BJ (cell line): ENCODE results near the gene EHD2. TPM values are rescaled to one million over a fixed set of nuclear protein-coding genes. Genes with fewer than 3 reads are reported as not detected.

Experiments
- CTCF ChIA-PET: fragments of 350-600 bp; formaldehyde crosslinking; extraction: SDS; loops from one replicate; lab custom pipeline; 2021; ENCODE audit warnings: antibody characterized with exemption, inconsistent platforms; lab: Yijun Ruan, JAX
- POLR2A ChIA-PET: fragments of 300-600 bp; sonication (Branson Sonifier 250); formaldehyde crosslinking; extraction: SDS; loops from one replicate; lab custom pipeline; 2021; ENCODE audit warnings: antibody characterized with exemption; lab: Charles Lee
- DNase-seq: peaks from one replicate; pipeline ENCODE4 v3.0.0-alpha.2; 2011; ENCODE audit warnings: low read depth
- H3K27me3 ChIP-seq: 2 replicates; pipeline ENCODE4 v1.6.0; 2011; ENCODE audit warnings: low read length; ENCODE audit not compliant: control insufficient read depth, insufficient read depth
- H3K36me3 ChIP-seq: 2 replicates; pipeline ENCODE4 v1.5.1; 2011; ENCODE audit warnings: low read length; ENCODE audit not compliant: control insufficient read depth, insufficient read depth
- H3K4me3 ChIP-seq: 2 replicates; pipeline ENCODE4 v1.5.1; 2011; ENCODE audit warnings: low read depth, mild to moderate bottlenecking, control low read depth, low read length
- polyA plus RNA-seq: library from polyadenylated mRNA; depleted of rRNA; stranded (reverse); fragments of >200 nt; gene quantifications from 2 replicates; pipeline ENCODE4 v1.2.3, GENCODE V29; 2011
- TF ChIP-seq, protein P1 (sequence below): IDR thresholded peaks from 2 replicates; pipeline ENCODE4 v1.5.1; 2011; ENCODE audit warnings: low read depth, mild to moderate bottlenecking, control low read depth, inconsistent platforms, low read length, moderate library complexity; ENCODE audit not compliant: insufficient read depth

Gene EHD2
- polyA plus RNA-seq, 1 experiment, result 132 TPM

DNA sequence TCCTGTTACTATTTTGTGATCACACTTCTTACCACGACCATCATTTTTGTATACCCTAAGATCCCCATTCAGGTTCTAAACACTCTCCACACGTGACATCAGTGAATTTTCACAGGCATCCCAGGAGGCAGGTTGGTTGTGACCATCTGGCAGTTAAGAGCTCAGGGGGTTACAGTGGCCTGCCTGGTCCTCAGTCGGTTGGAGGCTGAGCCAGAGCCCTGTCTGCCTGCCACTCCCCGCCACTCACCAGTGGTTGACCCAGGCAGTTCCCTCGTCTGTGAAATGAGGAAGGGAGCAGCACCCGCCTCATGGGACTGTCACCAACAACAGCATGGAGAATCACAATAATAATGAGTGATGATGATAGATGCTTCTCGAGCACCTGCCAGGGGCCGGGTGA is 36.4 kb upstream of the EHD2 start:
- H3K36me3 ChIP-seq, result peaks cover 32% of the 10 kb centered on the region
- H3K4me3 ChIP-seq, result no peak overlapping the region
- POLR2A ChIA-PET, result no interaction called here
- CTCF ChIA-PET, result interaction anchor here (0.9 to 1.2 kb wide), 3 partner anchors 10 to 161 kb away, joined by 3 to 5 read pairs (median 4); no protein-coding TSS in a partner anchor
- H3K27me3 ChIP-seq, result no peaks in the 10 kb centered on the region
- DNase-seq, result no peak
- TF ChIP-seq, protein P1, sequence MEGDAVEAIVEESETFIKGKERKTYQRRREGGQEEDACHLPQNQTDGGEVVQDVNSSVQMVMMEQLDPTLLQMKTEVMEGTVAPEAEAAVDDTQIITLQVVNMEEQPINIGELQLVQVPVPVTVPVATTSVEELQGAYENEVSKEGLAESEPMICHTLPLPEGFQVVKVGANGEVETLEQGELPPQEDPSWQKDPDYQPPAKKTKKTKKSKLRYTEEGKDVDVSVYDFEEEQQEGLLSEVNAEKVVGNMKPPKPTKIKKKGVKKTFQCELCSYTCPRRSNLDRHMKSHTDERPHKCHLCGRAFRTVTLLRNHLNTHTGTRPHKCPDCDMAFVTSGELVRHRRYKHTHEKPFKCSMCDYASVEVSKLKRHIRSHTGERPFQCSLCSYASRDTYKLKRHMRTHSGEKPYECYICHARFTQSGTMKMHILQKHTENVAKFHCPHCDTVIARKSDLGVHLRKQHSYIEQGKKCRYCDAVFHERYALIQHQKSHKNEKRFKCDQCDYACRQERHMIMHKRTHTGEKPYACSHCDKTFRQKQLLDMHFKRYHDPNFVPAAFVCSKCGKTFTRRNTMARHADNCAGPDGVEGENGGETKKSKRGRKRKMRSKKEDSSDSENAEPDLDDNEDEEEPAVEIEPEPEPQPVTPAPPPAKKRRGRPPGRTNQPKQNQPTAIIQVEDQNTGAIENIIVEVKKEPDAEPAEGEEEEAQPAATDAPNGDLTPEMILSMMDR, result no peak

DNA sequence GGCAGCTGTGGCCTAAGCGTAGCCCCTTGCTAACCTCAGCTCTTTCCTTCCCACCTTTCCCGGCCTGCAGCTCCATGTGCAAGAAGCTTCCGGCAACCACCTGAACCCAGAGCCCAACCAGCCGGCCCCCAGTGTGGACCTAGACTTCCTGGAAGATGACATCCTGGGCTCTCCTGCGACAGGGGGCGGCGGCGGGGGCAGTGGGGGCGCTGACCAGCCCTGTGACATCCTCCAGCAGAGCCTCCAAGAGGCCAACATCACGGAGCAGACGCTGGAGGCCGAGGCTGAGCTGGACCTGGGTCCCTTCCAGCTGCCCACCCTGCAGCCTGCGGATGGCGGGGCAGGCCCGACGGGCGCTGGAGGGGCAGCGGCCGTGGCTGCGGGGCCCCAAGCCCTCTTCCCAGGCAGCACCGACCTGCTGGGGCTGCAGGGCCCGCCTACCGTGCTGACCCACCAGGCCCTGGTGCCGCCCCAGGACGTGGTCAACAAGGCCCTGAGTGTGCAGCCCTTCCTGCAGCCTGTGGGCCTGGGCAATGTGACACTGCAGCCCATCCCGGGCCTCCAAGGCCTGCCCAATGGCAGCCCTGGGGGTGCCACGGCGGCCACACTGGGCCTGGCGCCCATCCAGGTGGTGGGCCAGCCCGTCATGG is 33.8 kb upstream of the EHD2 start:
- Histone ChIP-seq H3K4me3 (no peak overlapping the region), H3K36me3 (peaks cover 24% of the 10 kb centered on the region), H3K27me3 (no peaks in the 10 kb centered on the region)
- ChIA-PET POLR2A (no interaction called here), CTCF (interaction anchor here (0.9 to 1.4 kb wide), 2 partner anchors 11 to 33 kb away, joined by 3 to 4 read pairs; no protein-coding TSS in a partner anchor)
- DNase-seq, result no peak
- TF ChIP-seq, protein P1, result no peak

DNA sequence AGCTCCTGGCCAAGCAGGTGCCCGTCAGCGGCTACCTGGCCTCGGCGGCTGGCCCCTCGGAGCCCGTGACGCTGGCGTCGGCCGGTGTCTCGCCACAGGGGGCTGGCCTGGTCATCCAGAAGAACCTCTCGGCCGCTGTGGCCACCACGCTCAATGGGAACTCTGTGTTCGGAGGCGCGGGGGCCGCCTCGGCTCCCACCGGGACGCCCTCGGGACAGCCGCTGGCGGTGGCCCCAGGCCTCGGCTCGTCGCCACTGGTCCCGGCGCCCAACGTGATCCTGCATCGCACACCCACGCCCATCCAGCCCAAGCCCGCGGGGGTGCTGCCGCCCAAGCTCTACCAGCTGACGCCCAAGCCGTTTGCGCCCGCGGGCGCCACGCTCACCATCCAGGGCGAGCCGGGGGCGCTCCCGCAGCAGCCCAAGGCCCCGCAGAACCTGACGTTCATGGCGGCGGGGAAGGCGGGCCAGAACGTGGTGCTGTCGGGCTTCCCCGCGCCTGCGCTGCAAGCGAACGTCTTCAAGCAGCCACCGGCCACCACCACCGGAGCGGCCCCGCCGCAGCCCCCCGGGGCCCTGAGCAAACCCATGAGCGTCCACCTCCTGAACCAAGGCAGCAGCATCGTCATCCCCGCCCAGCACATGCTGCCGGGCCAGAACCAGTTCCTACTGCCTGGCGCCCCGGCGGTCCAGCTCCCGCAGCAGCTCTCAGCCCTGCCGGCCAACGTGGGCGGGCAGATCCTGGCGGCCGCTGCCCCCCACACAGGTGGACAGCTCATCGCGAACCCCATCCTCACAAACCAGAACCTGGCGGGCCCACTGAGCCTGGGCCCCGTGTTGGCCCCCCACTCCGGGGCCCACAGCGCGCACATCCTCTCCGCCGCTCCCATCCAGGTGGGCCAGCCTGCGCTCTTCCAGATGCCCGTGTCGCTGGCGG is 33.0 kb upstream of the EHD2 start:
- H3K36me3 ChIP-seq, result peaks cover 20% of the 10 kb centered on the region
- ChIA-PET POLR2A (no interaction called here), CTCF (no interaction called here)
- TF ChIP-seq, protein P1, result no peak
- no peaks in the 10 kb centered on the region for H3K27me3 ChIP-seq
- H3K4me3 ChIP-seq, result no peak overlapping the region
- no peak for DNase-seq

DNA sequence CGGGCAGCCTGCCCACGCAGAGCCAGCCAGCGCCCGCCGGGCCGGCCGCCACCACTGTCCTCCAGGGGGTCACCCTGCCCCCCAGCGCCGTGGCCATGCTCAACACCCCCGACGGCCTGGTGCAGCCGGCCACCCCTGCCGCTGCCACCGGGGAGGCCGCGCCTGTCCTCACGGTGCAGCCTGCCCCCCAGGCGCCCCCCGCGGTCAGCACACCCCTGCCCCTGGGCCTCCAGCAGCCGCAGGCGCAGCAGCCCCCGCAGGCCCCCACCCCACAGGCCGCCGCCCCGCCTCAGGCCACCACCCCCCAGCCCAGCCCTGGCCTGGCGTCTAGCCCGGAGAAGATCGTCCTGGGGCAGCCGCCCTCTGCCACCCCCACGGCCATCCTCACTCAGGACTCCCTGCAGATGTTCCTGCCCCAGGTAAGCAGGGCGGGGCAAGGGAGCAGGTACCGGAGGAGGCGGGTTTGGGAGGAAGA is 32.3 kb upstream of the EHD2 start:
- no peak for DNase-seq
- H3K27me3 ChIP-seq, result no peaks in the 10 kb centered on the region
- TF ChIP-seq, protein P1, result no peak
- H3K4me3 ChIP-seq, result no peak overlapping the region
- ChIA-PET POLR2A (no interaction called here), CTCF (no interaction called here)
- peaks cover 18% of the 10 kb centered on the region for H3K36me3 ChIP-seq

DNA sequence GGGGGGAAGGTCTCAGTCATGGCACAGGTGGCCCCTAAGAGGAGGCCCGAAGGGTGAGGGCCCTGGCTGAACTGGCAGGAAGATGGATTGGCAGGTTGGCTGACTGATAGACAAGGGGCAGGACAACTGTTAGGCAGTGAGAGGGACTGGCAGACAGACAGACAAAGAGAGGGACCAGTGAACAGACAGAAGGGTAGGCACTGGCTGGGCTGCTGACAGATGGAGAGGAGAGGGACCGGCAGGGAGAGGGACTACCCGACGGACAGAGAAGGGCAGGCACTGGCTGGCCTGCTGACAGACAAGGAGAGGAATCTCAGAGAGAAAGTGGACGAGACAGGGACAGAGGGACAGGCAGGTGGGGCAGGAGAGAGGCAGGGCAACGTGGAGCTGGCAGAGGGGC is 31.8 kb upstream of the EHD2 start:
- Histone ChIP-seq H3K4me3 (no peak overlapping the region), H3K36me3 (peaks cover 16% of the 10 kb centered on the region), H3K27me3 (no peaks in the 10 kb centered on the region)
- ChIA-PET CTCF (no interaction called here), POLR2A (no interaction called here)
- no peak for DNase-seq
- TF ChIP-seq, protein P1, result no peak
